ENCODE measurements around the gene PEX13. TPM values are rescaled to one million over a fixed set of nuclear protein-coding genes. Genes with fewer than 3 reads are reported as not detected.
"Not testable (repeated sequence)": the region's sequence is repeated elsewhere in the genome, so short reads cannot be mapped to it uniquely, and the experiment has no call there.

The PEX13 gene
- total RNA-seq, 1 donor from 2014 or later, result 59.2 TPM

DNA sequence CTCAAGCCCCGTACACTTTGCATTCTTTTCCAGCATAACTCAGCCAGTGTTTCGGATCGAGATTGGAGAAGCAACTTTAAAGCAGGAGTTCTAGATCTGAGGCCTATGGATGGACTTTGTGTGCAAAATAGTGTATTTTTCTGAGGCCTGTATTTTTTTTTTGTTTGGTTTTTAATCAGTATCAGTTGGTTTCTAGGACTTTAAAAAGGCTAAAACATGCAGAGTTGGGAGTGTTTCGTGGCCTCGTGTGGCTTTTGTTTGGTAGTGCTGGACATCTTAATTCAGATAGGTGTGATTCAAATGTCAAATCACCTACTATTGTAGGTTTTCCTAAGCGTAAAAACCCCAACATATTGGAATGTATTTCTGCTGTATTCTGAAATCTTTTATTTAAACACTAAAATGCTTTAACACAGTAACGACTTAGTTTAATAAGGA lies 817 bp downstream of the PEX13 start:
- peaks cover 6% of the 10 kb centered on the region for H3K36me3 ChIP-seq (ENCODE audit: control insufficient read depth, insufficient read depth, low read length)
- H3K4me3 ChIP-seq (ENCODE audit: low read depth, low read length), result peak overlapping the region; percentile 84
- peak; percentile 66 for DNase-seq (ENCODE audit: low read depth)
- TF ChIP-seq, protein P1, sequence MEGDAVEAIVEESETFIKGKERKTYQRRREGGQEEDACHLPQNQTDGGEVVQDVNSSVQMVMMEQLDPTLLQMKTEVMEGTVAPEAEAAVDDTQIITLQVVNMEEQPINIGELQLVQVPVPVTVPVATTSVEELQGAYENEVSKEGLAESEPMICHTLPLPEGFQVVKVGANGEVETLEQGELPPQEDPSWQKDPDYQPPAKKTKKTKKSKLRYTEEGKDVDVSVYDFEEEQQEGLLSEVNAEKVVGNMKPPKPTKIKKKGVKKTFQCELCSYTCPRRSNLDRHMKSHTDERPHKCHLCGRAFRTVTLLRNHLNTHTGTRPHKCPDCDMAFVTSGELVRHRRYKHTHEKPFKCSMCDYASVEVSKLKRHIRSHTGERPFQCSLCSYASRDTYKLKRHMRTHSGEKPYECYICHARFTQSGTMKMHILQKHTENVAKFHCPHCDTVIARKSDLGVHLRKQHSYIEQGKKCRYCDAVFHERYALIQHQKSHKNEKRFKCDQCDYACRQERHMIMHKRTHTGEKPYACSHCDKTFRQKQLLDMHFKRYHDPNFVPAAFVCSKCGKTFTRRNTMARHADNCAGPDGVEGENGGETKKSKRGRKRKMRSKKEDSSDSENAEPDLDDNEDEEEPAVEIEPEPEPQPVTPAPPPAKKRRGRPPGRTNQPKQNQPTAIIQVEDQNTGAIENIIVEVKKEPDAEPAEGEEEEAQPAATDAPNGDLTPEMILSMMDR (IDR thresholded peaks at IDR 0.05; ENCODE audit: insufficient read depth, low read length, severe bottlenecking), result no peak
- H3K27me3 ChIP-seq (ENCODE audit: control insufficient read depth, insufficient read depth, low read length), result no peaks in the 10 kb centered on the region
- no peak for FAIRE-seq

DNA sequence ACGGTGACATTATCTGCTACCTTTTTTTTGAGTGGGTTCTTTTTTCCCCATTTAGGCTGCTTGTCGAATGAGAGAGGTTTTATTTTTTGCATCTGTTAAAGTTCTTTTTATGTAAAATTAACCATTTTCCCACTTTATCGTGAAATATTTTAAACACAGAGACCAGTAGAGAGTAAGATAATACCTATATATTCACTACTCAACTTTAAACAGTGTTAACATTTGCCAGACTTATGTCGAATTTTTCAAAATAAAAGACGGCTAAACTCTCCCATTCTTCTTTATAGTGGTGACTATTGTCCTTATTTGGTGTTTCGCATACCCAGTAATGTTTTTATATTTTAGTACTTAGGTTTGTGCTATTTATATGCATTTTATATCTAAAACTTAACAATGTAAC lies 1.3 kb downstream of the PEX13 start:
- no peak for DNase-seq (ENCODE audit: low read depth)
- Histone ChIP-seq H3K4me3 (ENCODE audit: low read depth, low read length) (peak overlapping the region; percentile 84), H3K27me3 (ENCODE audit: control insufficient read depth, insufficient read depth, low read length) (no peaks in the 10 kb centered on the region), H3K36me3 (ENCODE audit: control insufficient read depth, insufficient read depth, low read length) (peaks cover 6% of the 10 kb centered on the region)
- FAIRE-seq, result no peak
- TF ChIP-seq, protein P1 (IDR thresholded peaks at IDR 0.05; ENCODE audit: insufficient read depth, low read length, severe bottlenecking), result no peak

DNA sequence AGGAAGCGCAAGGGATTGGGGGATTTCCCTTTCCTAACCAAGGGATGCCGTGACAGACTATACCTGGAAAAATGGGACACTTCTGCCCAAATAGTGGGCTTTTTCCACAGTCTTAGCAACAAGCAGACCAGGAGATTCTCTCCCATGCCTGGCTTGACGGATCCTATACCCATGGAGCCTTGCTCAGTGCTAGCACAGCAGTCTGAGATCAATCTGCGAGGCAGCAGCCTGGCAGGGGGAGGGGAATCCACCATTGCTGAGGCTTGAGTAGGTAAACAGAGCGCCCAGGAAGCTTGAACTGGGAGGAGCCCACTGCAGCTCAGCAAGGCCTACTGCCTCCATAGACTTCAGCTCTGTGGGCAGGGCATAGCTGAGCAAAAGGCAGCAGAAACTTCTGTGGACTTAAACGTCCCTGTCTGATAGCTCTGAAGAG lies 3.7 kb downstream of the PEX13 start:
- no peaks in the 10 kb centered on the region for H3K27me3 ChIP-seq (ENCODE audit: control insufficient read depth, insufficient read depth, low read length)
- DNase-seq (ENCODE audit: low read depth), result no peak
- H3K4me3 ChIP-seq (ENCODE audit: low read depth, low read length), result no peak overlapping the region
- FAIRE-seq, result no peak
- H3K36me3 ChIP-seq (ENCODE audit: control insufficient read depth, insufficient read depth, low read length), result peaks cover 9% of the 10 kb centered on the region
- TF ChIP-seq, protein P1 (IDR thresholded peaks at IDR 0.05; ENCODE audit: insufficient read depth, low read length, severe bottlenecking), result no peak

DNA sequence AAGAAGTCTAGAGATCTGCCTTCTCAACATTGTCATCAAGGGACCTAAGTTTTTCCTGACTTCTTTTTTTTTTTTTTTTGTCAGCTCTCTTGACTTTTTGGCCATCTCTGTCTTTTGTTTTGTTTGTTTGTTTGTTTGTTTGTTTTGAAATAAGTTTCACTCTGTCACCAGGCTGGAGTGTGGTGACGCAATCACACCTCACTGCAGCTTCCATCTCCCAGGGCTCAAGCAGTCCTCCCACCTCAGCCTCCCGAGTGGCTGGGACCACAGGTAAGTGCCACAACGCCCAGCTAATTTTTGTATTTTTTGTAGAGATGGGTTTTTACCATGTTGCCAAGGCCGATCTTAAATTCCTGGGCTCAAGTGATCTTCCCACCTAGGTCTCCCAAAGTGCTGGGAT lies 6.2 kb downstream of the PEX13 start:
- Histone ChIP-seq H3K27me3 (ENCODE audit: control insufficient read depth, insufficient read depth, low read length) (no peaks in the 10 kb centered on the region), H3K36me3 (ENCODE audit: control insufficient read depth, insufficient read depth, low read length) (peaks cover 10% of the 10 kb centered on the region), H3K4me3 (ENCODE audit: low read depth, low read length) (no peak overlapping the region)
- FAIRE-seq (no peak), DNase-seq (ENCODE audit: low read depth) (no peak)
- TF ChIP-seq, protein P1 (IDR thresholded peaks at IDR 0.05; ENCODE audit: insufficient read depth, low read length, severe bottlenecking), result no peak

DNA sequence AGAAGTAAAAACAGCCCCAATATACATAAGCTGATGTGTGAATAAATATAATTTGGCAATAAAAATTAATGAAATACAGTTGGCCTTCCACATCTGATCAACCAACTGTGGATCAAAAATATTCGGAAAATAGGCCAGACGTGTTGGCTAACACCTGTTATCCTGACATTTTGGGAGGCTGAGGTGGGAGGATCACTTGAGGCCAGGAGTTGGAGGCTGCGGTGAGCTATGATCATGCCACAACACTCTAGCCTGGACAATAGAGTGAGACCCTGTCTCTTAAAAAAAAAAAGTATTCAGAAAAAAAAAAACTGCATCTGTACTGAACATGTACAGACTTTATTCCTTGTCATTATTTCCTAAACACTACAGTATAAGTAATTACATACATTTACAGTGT lies 12.0 kb downstream of the PEX13 start:
- peaks cover 9% of the 10 kb centered on the region for H3K36me3 ChIP-seq (ENCODE audit: control insufficient read depth, insufficient read depth, low read length)
- no peaks in the 10 kb centered on the region for H3K27me3 ChIP-seq (ENCODE audit: control insufficient read depth, insufficient read depth, low read length)
- DNase-seq (ENCODE audit: low read depth), result no peak
- FAIRE-seq, result no peak
- no peak overlapping the region for H3K4me3 ChIP-seq (ENCODE audit: low read depth, low read length)
- TF ChIP-seq, protein P1 (IDR thresholded peaks at IDR 0.05; ENCODE audit: insufficient read depth, low read length, severe bottlenecking), result no peak

DNA sequence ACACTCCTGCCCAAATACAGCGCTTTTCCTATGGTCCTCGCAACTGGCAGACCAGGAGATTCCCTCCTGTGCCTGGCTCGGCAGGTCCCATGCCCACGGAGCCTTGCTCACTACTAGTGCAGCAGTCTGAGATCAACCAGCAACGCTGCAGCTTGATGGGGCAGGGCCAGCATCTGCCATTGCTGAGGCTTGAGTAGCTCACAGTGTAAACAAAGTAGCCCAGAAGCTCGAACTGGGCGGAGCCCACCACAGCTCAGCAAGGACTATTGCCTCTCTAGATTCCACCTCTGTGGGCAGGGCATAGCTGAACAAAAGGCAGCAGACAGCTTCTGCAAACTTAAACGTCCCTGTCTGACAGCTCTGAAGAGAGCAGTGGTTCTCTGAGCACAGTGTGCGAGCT lies 17.1 kb downstream of the PEX13 start:
- not testable (repeated sequence) for H3K27me3 ChIP-seq (ENCODE audit: control insufficient read depth, insufficient read depth, low read length); H3K4me3 ChIP-seq (ENCODE audit: low read depth, low read length); DNase-seq (ENCODE audit: low read depth); FAIRE-seq
- H3K36me3 ChIP-seq (ENCODE audit: control insufficient read depth, insufficient read depth, low read length), result peaks cover 10% of the 10 kb centered on the region

DNA sequence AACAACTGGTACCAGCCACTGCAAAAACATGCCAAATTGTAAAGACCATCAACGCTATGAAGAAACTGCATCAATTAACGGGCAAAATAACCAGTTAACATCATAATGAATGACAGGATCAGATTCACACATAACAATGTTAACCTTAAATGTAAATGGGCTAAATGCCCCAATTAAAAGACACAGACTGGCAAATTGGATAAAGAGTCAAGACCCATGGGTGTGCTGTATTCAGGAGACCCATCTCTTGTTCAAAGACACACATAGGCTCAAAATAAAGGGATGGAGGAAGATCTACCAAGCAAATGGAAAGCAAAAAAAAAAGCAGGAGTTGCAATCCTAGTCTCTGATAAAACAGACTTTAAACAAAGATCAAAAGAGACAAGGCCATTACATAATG lies 19.1 kb downstream of the PEX13 start:
- H3K4me3 ChIP-seq (ENCODE audit: low read depth, low read length); H3K36me3 ChIP-seq (ENCODE audit: control insufficient read depth, insufficient read depth, low read length); DNase-seq (ENCODE audit: low read depth); FAIRE-seq; H3K27me3 ChIP-seq (ENCODE audit: control insufficient read depth, insufficient read depth, low read length): not testable (repeated sequence)
